Body of pancreas (tissue), 4 donors: ENCODE data around the gene NFILZ. TPM values are rescaled to one million over a fixed set of nuclear protein-coding genes. Genes with fewer than 3 reads are reported as not detected.
A peak's percentile ranks its signal among the peaks of the same experiment; 100 is the strongest.

Experiments used
- ATAC-seq: fragments of 150-250 bp; one replicate; pipeline ENCODE4 v1.9.1; 2016
- DNase-seq, 4 donors: peaks; one replicate each; pipeline ENCODE4 v3.0.0-alpha.2; 2019
- H3K27ac ChIP-seq, 4 donors: fragments of 200-600 bp; sonication (generic); 1 replicate in 3 of 4; 2 replicates in 1 of 4; pipeline versions ENCODE4 v1.5.1 to v1.6.1; 2016 to 2019; ENCODE audit warnings: mild to moderate bottlenecking in 1 of 4, mixed read lengths in 1 of 4, moderate library complexity in 1 of 4
- H3K27me3 ChIP-seq, 2 donors: fragments of 200-600 bp; sonication (generic); one replicate each; pipeline ENCODE4 v1.6.0; 2016; ENCODE audit warnings: mild to moderate bottlenecking in 1 of 2
- H3K36me3 ChIP-seq, 2 donors: fragments of 200-600 bp; sonication (generic); replicated peaks in 1 of 2; 2 replicates each; pipeline ENCODE4 v1.5.1; 2016; ENCODE audit warnings: low read depth in 2 of 2; ENCODE audit not compliant: insufficient read depth in 1 of 2
- H3K4me1 ChIP-seq: fragments of 200-600 bp; sonication (generic); one replicate; pipeline ENCODE4 v1.6.0; 2016
- H3K4me3 ChIP-seq, 2 donors: fragments of 200-600 bp; sonication (generic); 1 replicate in 1 of 2; 2 replicates in 1 of 2; pipeline ENCODE4 v1.5.1; 2016 to 2019
- H3K9me3 ChIP-seq, 3 donors: fragments of 200-600 bp; sonication (generic); 1 replicate in 2 of 3; 2 replicates in 1 of 3; pipeline ENCODE4 v1.5.1; 2016
- CTCF ChIP-seq, 7 experiments: fragments of 450-650 bp in 4 of 7; fragments of 200-600 bp in 3 of 7; sonication (generic) in 3 of 7; IDR thresholded peaks; one replicate each; pipeline ENCODE4 v1.5.1; 2016 to 2019; ENCODE audit warnings: antibody characterized with exemption in 7 of 7
- POLR2A ChIP-seq, 3 donors: fragments of 450-650 bp; IDR thresholded peaks; one replicate each; pipeline ENCODE4 v1.6.1; 2016; ENCODE audit warnings: antibody characterized with exemption in 3 of 3, mild to moderate bottlenecking in 2 of 3
- WGBS, 2 donors: methylation state at CpG; one replicate each; pipeline ENCODE4 v1.1.5; 2017; 5-methylcytosine and 5-hydroxymethylcytosine counted together
- intact Hi-C: fragments of 100-400 bp; cut with DNase I; formaldehyde crosslinking; loops from one replicate; pipeline ENCODE4 v1.15.1; 2023
- total RNA-seq, 2 donors: library from RNA; depleted of rRNA; stranded (reverse); fragments of >200 nt; gene quantifications; one replicate each; pipeline ENCODE4 v1.1.0, GENCODE V29; 2016

The NFILZ gene
- total RNA-seq, 2 donors from 2014 or later, result not detected

GRCh38 chr19:8608941-8609278 lies 21.5 kb upstream of the NFILZ start:
- H3K4me3 ChIP-seq, result no peak overlapping the region
- TF ChIP-seq POLR2A (IDR thresholded peaks at IDR 0.05), result no peak
- no peak for TF ChIP-seq CTCF (IDR thresholded peaks at IDR 0.05)
- intact Hi-C loops, result no loop called here
- 34 to 67% methylated on average over 3 to 5 of the region's 5 CpGs for WGBS, 2 donors
- H3K4me1 ChIP-seq, result peaks cover 16% of the 10 kb centered on the region
- ATAC-seq (no peak), DNase-seq (no peak)
- no peaks in the 10 kb centered on the region for H3K9me3 ChIP-seq
- H3K27me3 ChIP-seq, result no peaks in the 10 kb centered on the region
- peaks cover 0 to 2% of the 10 kb centered on the region in 2 donors for H3K36me3 ChIP-seq
- H3K27ac ChIP-seq, result peak overlapping the region in 3 of 4 donors; percentile 64 to 80 (median 73)

GRCh38 chr19:8609279-8610040 lies 21.0 kb upstream of the NFILZ start:
- ATAC-seq (peak; percentile 59), DNase-seq (peak in 3 of 4 donors; percentile 37 to 59 (median 39))
- 7 to 32% methylated on average over 11 to 42 of the region's 47 CpGs for WGBS, 2 donors
- TF ChIP-seq CTCF (IDR thresholded peaks at IDR 0.05), result peak in 3 of 7 experiments; percentile 5 to 11 (median 11)
- TF ChIP-seq POLR2A (IDR thresholded peaks at IDR 0.05), result peak in 2 of 3 donors; percentile 39 to 47
- Histone ChIP-seq H3K27ac (peak overlapping the region; percentile 4 to 80 (median 68)), H3K4me3 (no peak overlapping the region), H3K27me3 (no peaks in the 10 kb centered on the region), H3K36me3 (peaks cover 0 to 2% of the 10 kb centered on the region in 2 donors), H3K4me1 (peaks cover 16% of the 10 kb centered on the region), H3K9me3 (no peaks in the 10 kb centered on the region)
- intact Hi-C loops, result no loop called here

- Histone ChIP-seq H3K4me1 (peaks cover 16% of the 10 kb centered on the region), H3K27ac (peak within 1 kb of the TSS; percentile 15 to 80 (median 68)), H3K36me3 (no peaks in the 10 kb centered on the region), H3K9me3 (no peaks in the 10 kb centered on the region), H3K27me3 (no peaks in the 10 kb centered on the region), H3K4me3 (no peak within 1 kb of the TSS)
- peak; percentile 23 for ATAC-seq
- intact Hi-C loops, result no loop called here
- DNase-seq, result peak in 2 of 4 donors; percentile 31 to 40
- 2 to 19% methylated on average over 22 to 43 of the region's 74 CpGs for WGBS, 2 donors
- TF ChIP-seq POLR2A (IDR thresholded peaks at IDR 0.05) (no peak), CTCF (IDR thresholded peaks at IDR 0.05) (no peak)
These were observed 20.1 kb upstream of the NFILZ start, which contains the start of gene ADAMTS10 for GRCh38 chr19:8610041-8610935. Gene ADAMTS10 (minus strand): TSS chr19:8610715. CDS start chr19:8605710, 5,005 bp downstream.

GRCh38 chr19:8610936-8611300 lies 19.5 kb upstream of the NFILZ start:
- no peaks in the 10 kb centered on the region for H3K36me3 ChIP-seq
- peaks cover 16% of the 10 kb centered on the region for H3K4me1 ChIP-seq
- peak overlapping the region; percentile 4 to 80 (median 68) for H3K27ac ChIP-seq
- H3K9me3 ChIP-seq, result no peaks in the 10 kb centered on the region
- no peak for TF ChIP-seq POLR2A (IDR thresholded peaks at IDR 0.05)
- TF ChIP-seq CTCF (IDR thresholded peaks at IDR 0.05), result no peak
- no peak overlapping the region for H3K4me3 ChIP-seq
- DNase-seq (no peak), ATAC-seq (no peak)
- 0% methylated on average over 5 of the region's 9 CpGs; no CpG with 5 or more reads in 1 of the 2 donors for WGBS, 2 donors
- intact Hi-C loops, result no loop called here
- no peaks in the 10 kb centered on the region for H3K27me3 ChIP-seq
